Large intestine (tissue), 3 donors: ENCODE results near the gene DTNBP1. TPM values are rescaled to one million over a fixed set of nuclear protein-coding genes. Genes with fewer than 3 reads are reported as not detected.

Source experiments
- DNase-seq, 2 donors: peaks; one replicate each; pipeline versions ENCODE4 v3.0.0 to v3.0.0-alpha.2; 2013
- H3K27ac ChIP-seq: one replicate; pipeline ENCODE4 v1.5.1; 2013; ENCODE audit warnings: low read length
- H3K27me3 ChIP-seq: 2 replicates; pipeline ENCODE4 v1.6.1; 2013; ENCODE audit warnings: low read length; ENCODE audit not compliant: control insufficient read depth, insufficient read depth
- H3K36me3 ChIP-seq: 2 replicates; pipeline ENCODE4 v1.6.1; 2013; ENCODE audit warnings: low read length; ENCODE audit not compliant: control insufficient read depth, insufficient read depth
- H3K4me1 ChIP-seq: one replicate; pipeline ENCODE4 v1.6.1; 2013; ENCODE audit warnings: low read length; ENCODE audit not compliant: control insufficient read depth, insufficient read depth
- H3K4me3 ChIP-seq: one replicate; pipeline ENCODE4 v1.5.1; 2013; ENCODE audit warnings: low read length
- H3K9me3 ChIP-seq: one replicate; pipeline ENCODE4 v1.6.1; 2013; ENCODE audit warnings: mild to moderate bottlenecking, low read depth, low read length, moderate library complexity; ENCODE audit not compliant: control insufficient read depth
- WGBS: methylation state at CpG from one replicate; pipeline ENCODE4 v1.1.5; 2013; ENCODE audit warnings: low lambda C conversion rate; ENCODE audit not compliant: insufficient coverage; 5-methylcytosine and 5-hydroxymethylcytosine counted together
- polyA plus RNA-seq: library from polyadenylated mRNA; unstranded; fragments of 120-200 nt; gene quantifications from one replicate; pipeline ENCODE4 v1.2.1, GENCODE V29; 2013

Gene DTNBP1
- polyA plus RNA-seq, 1 donor = 20.9 TPM

- Histone ChIP-seq H3K4me1 (no peaks in the 10 kb centered on the region), H3K4me3 (no peak overlapping the region), H3K36me3 (peaks cover 89% of the 10 kb centered on the region), H3K27me3 (no peaks in the 10 kb centered on the region), H3K9me3 (peaks cover 2% of the 10 kb centered on the region), H3K27ac (no peak overlapping the region)
- no CpG with 5 or more reads among the region's 29 CpGs for whole genome bisulfite sequencing
- no peak for DNase-seq
Observed at GRCh38 chr6:15516923-15517560, 145.8 kb downstream of the DTNBP1 start.

GRCh38 chr6:15516378-15516777 lies 146.4 kb downstream of the DTNBP1 start:
- H3K27ac ChIP-seq = no peak overlapping the region
- H3K4me1 ChIP-seq = no peaks in the 10 kb centered on the region
- DNase-seq = no peak
- peaks cover 2% of the 10 kb centered on the region for H3K9me3 ChIP-seq
- no CpG with 5 or more reads among the region's 13 CpGs for WGBS
- H3K27me3 ChIP-seq = no peaks in the 10 kb centered on the region
- no peak overlapping the region for H3K4me3 ChIP-seq
- peaks cover 90% of the 10 kb centered on the region for H3K36me3 ChIP-seq

DNA sequence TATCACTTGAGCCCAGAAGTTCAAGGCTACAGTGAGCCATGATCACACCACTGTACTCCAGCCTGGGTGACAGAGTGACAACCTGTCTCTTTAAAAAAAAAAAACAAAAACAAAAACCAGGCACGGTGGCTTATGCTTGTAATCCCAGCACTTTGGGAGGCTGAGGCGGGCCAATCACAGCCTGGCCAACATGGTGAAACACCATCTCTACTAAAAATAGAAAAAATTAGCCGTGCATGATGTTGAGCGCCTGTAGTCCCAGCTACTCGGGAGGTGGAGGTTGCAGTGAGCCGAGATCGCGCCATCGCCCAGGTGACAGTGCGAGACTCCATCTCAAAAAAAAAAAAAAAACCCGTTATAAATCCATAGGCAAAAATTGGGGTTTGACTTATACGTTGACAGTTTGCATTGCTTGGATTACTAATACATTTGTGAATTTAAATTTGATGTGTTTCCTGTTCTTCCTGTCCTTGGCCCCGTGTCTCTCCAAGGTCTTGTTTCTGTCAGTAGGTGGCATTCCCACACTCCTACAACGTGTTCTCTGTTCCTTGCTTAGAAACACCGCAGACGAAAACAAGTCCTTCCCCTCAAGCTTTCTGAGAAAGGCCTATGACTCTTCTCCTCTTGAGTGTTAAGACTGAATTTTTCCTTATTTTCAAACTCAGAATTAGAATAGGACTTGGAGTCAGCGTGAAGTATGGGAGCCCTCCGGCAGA lies 147.0 kb downstream of the DTNBP1 start:
- 79% methylated on average over 4 of the region's 18 CpGs for WGBS
- DNase-seq = no peak
- H3K27ac ChIP-seq = no peak overlapping the region
- H3K36me3 ChIP-seq = peaks cover 90% of the 10 kb centered on the region
- H3K9me3 ChIP-seq = peaks cover 2% of the 10 kb centered on the region
- H3K4me3 ChIP-seq = no peak overlapping the region
- no peaks in the 10 kb centered on the region for H3K4me1 ChIP-seq
- H3K27me3 ChIP-seq = no peaks in the 10 kb centered on the region

GRCh38 chr6:15515226-15515625 lies 147.6 kb downstream of the DTNBP1 start:
- Histone ChIP-seq H3K27me3 (no peaks in the 10 kb centered on the region), H3K4me3 (no peak overlapping the region), H3K36me3 (peaks cover 90% of the 10 kb centered on the region), H3K27ac (no peak overlapping the region), H3K4me1 (no peaks in the 10 kb centered on the region), H3K9me3 (peaks cover 2% of the 10 kb centered on the region)
- DNase-seq = no peak
- WGBS = no CpG with 5 or more reads among the region's 6 CpGs

GRCh38 chr6:15513801-15514711 lies 148.8 kb downstream of the DTNBP1 start:
- H3K4me1 ChIP-seq = no peaks in the 10 kb centered on the region
- WGBS = 100% methylated on average over 1 of the region's 21 CpGs
- DNase-seq = no peak
- H3K27ac ChIP-seq = no peak overlapping the region
- H3K4me3 ChIP-seq = no peak overlapping the region
- H3K36me3 ChIP-seq = peaks cover 85% of the 10 kb centered on the region
- no peaks in the 10 kb centered on the region for H3K27me3 ChIP-seq
- H3K9me3 ChIP-seq = peaks cover 2% of the 10 kb centered on the region

GRCh38 chr6:15513131-15513771 lies 149.6 kb downstream of the DTNBP1 start:
- no CpG with 5 or more reads among the region's 34 CpGs for WGBS
- no peak for DNase-seq
- H3K36me3 ChIP-seq = peaks cover 84% of the 10 kb centered on the region

DNA sequence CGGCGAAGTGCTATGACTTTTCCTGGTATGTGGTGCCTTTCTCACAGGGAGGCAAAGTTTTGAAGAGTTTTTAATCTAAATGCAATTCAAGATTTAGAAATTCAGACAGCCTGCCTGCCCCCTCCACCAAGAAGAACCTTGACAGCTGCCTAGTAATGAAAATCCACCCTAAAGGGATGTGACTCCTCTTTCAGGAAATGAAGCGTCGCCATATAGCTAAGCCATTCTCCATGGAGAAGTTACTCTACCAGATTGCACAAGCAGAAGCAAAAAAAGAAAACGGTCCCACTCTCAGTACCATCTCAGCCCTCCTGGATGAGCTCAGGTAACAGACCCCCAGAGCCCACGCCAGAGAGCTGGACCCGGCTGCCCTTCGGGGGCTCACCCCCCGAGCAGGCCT lies 150.1 kb downstream of the DTNBP1 start:
- Histone ChIP-seq H3K9me3 (no peaks in the 10 kb centered on the region), H3K27me3 (no peaks in the 10 kb centered on the region), H3K4me1 (no peaks in the 10 kb centered on the region), H3K27ac (no peak overlapping the region), H3K4me3 (no peak overlapping the region), H3K36me3 (peaks cover 82% of the 10 kb centered on the region)
- WGBS = no CpG with 5 or more reads among the region's 9 CpGs
- no peak for DNase-seq

More at GRCh38 chr6:15513131-15513771, 149.6 kb downstream of the DTNBP1 start:
- Histone ChIP-seq H3K4me3 (no peak overlapping the region), H3K4me1 (no peaks in the 10 kb centered on the region), H3K27ac (no peak overlapping the region), H3K27me3 (no peaks in the 10 kb centered on the region), H3K9me3 (peaks cover 2% of the 10 kb centered on the region)

GRCh38 chr6:15512126-15512525 lies 150.7 kb downstream of the DTNBP1 start:
- Histone ChIP-seq H3K27ac (no peak overlapping the region), H3K9me3 (no peaks in the 10 kb centered on the region), H3K27me3 (no peaks in the 10 kb centered on the region), H3K4me1 (no peaks in the 10 kb centered on the region), H3K36me3 (peaks cover 82% of the 10 kb centered on the region), H3K4me3 (no peak overlapping the region)
- DNase-seq = no peak
- WGBS = no CpG with 5 or more reads among the region's 18 CpGs

GRCh38 chr6:15511248-15512125 lies 151.3 kb downstream of the DTNBP1 start:
- no CpG with 5 or more reads among the region's 14 CpGs for WGBS
- DNase-seq = no peak

More at GRCh38 chr6:15511248-15512125, 151.3 kb downstream of the DTNBP1 start:
- Histone ChIP-seq H3K27ac (no peak overlapping the region), H3K27me3 (no peaks in the 10 kb centered on the region), H3K4me3 (no peak overlapping the region), H3K4me1 (no peaks in the 10 kb centered on the region), H3K9me3 (no peaks in the 10 kb centered on the region), H3K36me3 (peaks cover 81% of the 10 kb centered on the region)
